Adipocyte (in vitro differentiated cells): Measurements from ENCODE around the gene GLI3.
A peak's percentile ranks its signal among the peaks of the same experiment; 100 is the strongest.

Source experiments
- DNase-seq: peaks from one replicate; pipeline ENCODE4 v3.0.0-alpha.2; 2015; ENCODE audit warnings: low read depth
- H3K27me3 ChIP-seq: replicated peaks from 2 replicates; pipeline ENCODE4 v1.7.0; 2013; ENCODE audit warnings: mild to moderate bottlenecking, low read length, moderate library complexity; ENCODE audit not compliant: control insufficient read depth, insufficient read depth
- H3K36me3 ChIP-seq: 2 replicates; pipeline ENCODE4 v1.7.0; 2013; ENCODE audit warnings: low read length, mild to moderate bottlenecking, moderate library complexity; ENCODE audit not compliant: control insufficient read depth, insufficient read depth, severe bottlenecking
- H3K4me1 ChIP-seq: 2 replicates; pipeline ENCODE4 v1.7.0; 2013; ENCODE audit warnings: mild to moderate bottlenecking, low read length, moderate library complexity; ENCODE audit not compliant: control insufficient read depth, insufficient read depth
- H3K4me3 ChIP-seq: 2 replicates; pipeline ENCODE4 v1.7.0; 2013; ENCODE audit warnings: mild to moderate bottlenecking, low read length, moderate library complexity
- H3K9ac ChIP-seq: 2 replicates; pipeline ENCODE4 v1.7.0; 2013; ENCODE audit warnings: mild to moderate bottlenecking, low read length, moderate library complexity
- H3K9me3 ChIP-seq: 2 replicates; pipeline ENCODE4 v1.7.0; 2013; ENCODE audit warnings: mild to moderate bottlenecking, low read length, moderate library complexity; ENCODE audit not compliant: control insufficient read depth

Gene GLI3

GRCh38 chr7:42071372-42072261, 165.4 kb downstream of the GLI3 start:
- Histone ChIP-seq H3K4me3 (no peak overlapping the region), H3K9ac (peak overlapping the region; percentile 51), H3K4me1 (peaks cover 50% of the 10 kb centered on the region), H3K27me3 (no peaks in the 10 kb centered on the region), H3K36me3 (peaks cover 10% of the 10 kb centered on the region), H3K9me3 (no peaks in the 10 kb centered on the region)
- peak; percentile 42 for DNase-seq

- no peak overlapping the region for H3K9ac ChIP-seq
- no peaks in the 10 kb centered on the region for H3K9me3 ChIP-seq
- H3K4me1 ChIP-seq = peaks cover 50% of the 10 kb centered on the region
- H3K27me3 ChIP-seq = no peaks in the 10 kb centered on the region
- H3K36me3 ChIP-seq = peaks cover 5% of the 10 kb centered on the region
- peak; percentile 31 for DNase-seq
- H3K4me3 ChIP-seq = no peak overlapping the region
These were observed 166.9 kb downstream of the GLI3 start for GRCh38 chr7:42070068-42070467.

GRCh38 chr7:42069590-42069989, 167.4 kb downstream of the GLI3 start:
- no peaks in the 10 kb centered on the region for H3K9me3 ChIP-seq
- no peak overlapping the region for H3K9ac ChIP-seq
- H3K27me3 ChIP-seq = no peaks in the 10 kb centered on the region
- peaks cover 50% of the 10 kb centered on the region for H3K4me1 ChIP-seq
- DNase-seq = no peak
- H3K4me3 ChIP-seq = no peak overlapping the region
- H3K36me3 ChIP-seq = peaks cover 5% of the 10 kb centered on the region

- Histone ChIP-seq H3K9me3 (no peaks in the 10 kb centered on the region), H3K27me3 (no peaks in the 10 kb centered on the region), H3K4me1 (peaks cover 43% of the 10 kb centered on the region), H3K36me3 (no peaks in the 10 kb centered on the region), H3K4me3 (no peak overlapping the region), H3K9ac (no peak overlapping the region)
- no peak for DNase-seq
These were observed 168.3 kb downstream of the GLI3 start for GRCh38 chr7:42068554-42069280.

- Histone ChIP-seq H3K9ac (no peak overlapping the region), H3K4me3 (no peak overlapping the region), H3K4me1 (peaks cover 24% of the 10 kb centered on the region), H3K9me3 (no peaks in the 10 kb centered on the region), H3K27me3 (no peaks in the 10 kb centered on the region), H3K36me3 (no peaks in the 10 kb centered on the region)
- DNase-seq = peak; percentile 29
These were observed 171.1 kb downstream of the GLI3 start for GRCh38 chr7:42065942-42066341.

GRCh38 chr7:42065015-42065414, 172.0 kb downstream of the GLI3 start:
- no peak overlapping the region for H3K9ac ChIP-seq
- peaks cover 14% of the 10 kb centered on the region for H3K4me1 ChIP-seq
- H3K4me3 ChIP-seq = no peak overlapping the region
- H3K9me3 ChIP-seq = no peaks in the 10 kb centered on the region
- DNase-seq = no peak
- no peaks in the 10 kb centered on the region for H3K27me3 ChIP-seq
- H3K36me3 ChIP-seq = no peaks in the 10 kb centered on the region

- no peak overlapping the region for H3K9ac ChIP-seq
These were observed 172.5 kb downstream of the GLI3 start for GRCh38 chr7:42064534-42064933.

GRCh38 chr7:42059275-42059674, 177.7 kb downstream of the GLI3 start:
- no peaks in the 10 kb centered on the region for H3K9me3 ChIP-seq
- no peaks in the 10 kb centered on the region for H3K27me3 ChIP-seq
- no peaks in the 10 kb centered on the region for H3K36me3 ChIP-seq
- H3K4me1 ChIP-seq = no peaks in the 10 kb centered on the region
- H3K9ac ChIP-seq = no peak overlapping the region
- DNase-seq = no peak
- H3K4me3 ChIP-seq = no peak overlapping the region

More at GRCh38 chr7:42064534-42064933, 172.5 kb downstream of the GLI3 start:
- Histone ChIP-seq H3K9me3 (no peaks in the 10 kb centered on the region), H3K27me3 (no peaks in the 10 kb centered on the region), H3K4me3 (no peak overlapping the region), H3K36me3 (no peaks in the 10 kb centered on the region), H3K4me1 (peaks cover 10% of the 10 kb centered on the region)
- no peak for DNase-seq

- Histone ChIP-seq H3K9me3 (no peaks in the 10 kb centered on the region), H3K9ac (no peak overlapping the region), H3K27me3 (no peaks in the 10 kb centered on the region), H3K36me3 (no peaks in the 10 kb centered on the region), H3K4me3 (no peak overlapping the region), H3K4me1 (no peaks in the 10 kb centered on the region)
- DNase-seq = no peak
These were observed 179.7 kb downstream of the GLI3 start for GRCh38 chr7:42057331-42057730.

GRCh38 chr7:42055171-42055570, 181.8 kb downstream of the GLI3 start:
- Histone ChIP-seq H3K9ac (no peak overlapping the region), H3K27me3 (no peaks in the 10 kb centered on the region), H3K4me1 (no peaks in the 10 kb centered on the region), H3K9me3 (no peaks in the 10 kb centered on the region), H3K36me3 (no peaks in the 10 kb centered on the region), H3K4me3 (no peak overlapping the region)
- no peak for DNase-seq

- Histone ChIP-seq H3K9ac (no peak overlapping the region), H3K9me3 (no peaks in the 10 kb centered on the region), H3K4me3 (no peak overlapping the region), H3K27me3 (no peaks in the 10 kb centered on the region), H3K36me3 (no peaks in the 10 kb centered on the region), H3K4me1 (no peaks in the 10 kb centered on the region)
- peak; percentile 39 for DNase-seq
These were observed 183.2 kb downstream of the GLI3 start for GRCh38 chr7:42053834-42054233.
